Measurements from ENCODE around the gene TSEN2. TPM values are rescaled to one million over a fixed set of nuclear protein-coding genes. Genes with fewer than 3 reads are reported as not detected.
"Not testable (repeated sequence)": the region's sequence is repeated elsewhere in the genome, so short reads cannot be mapped to it uniquely, and the experiment has no call there.

TSEN2 gene
- total RNA-seq, 2 experiments from 2014 or later: 19.4 to 21.4 TPM

- ATAC-seq: no peak
- Mint-ChIP-seq H3K9me3 (no peaks in the 10 kb centered on the region), H3K4me1 (ENCODE audit: low read depth) (no peaks in the 10 kb centered on the region), H3K27ac (no peak overlapping the region), H3K4me3 (no peak overlapping the region), H3K36me3 (ENCODE audit: low read depth) (no peaks in the 10 kb centered on the region), H3K27me3 (no peaks in the 10 kb centered on the region)
- ChIA-PET CTCF (interaction anchor here (1.6 kb wide), 1 partner anchor 27 kb away, joined by 5 read pairs; no protein-coding TSS in a partner anchor), POLR2A (interaction anchor here (1.0 kb wide), 1 partner anchor 32 kb away, joined by 3 read pairs; the partner anchor contains the start of gene TSEN2)
- no peak for DNase-seq
- no peak for TF ChIP-seq CTCF (IDR thresholded peaks at IDR 0.05)
- intact Hi-C loops (cut with micrococcal nuclease): no loop called here
Observed at GRCh38 chr3:12452361-12453330, 31.6 kb upstream of the TSEN2 start.

- no peak for ATAC-seq
- no peak for TF ChIP-seq CTCF (IDR thresholded peaks at IDR 0.05)
- no peaks in the 10 kb centered on the region for H3K4me1 Mint-ChIP-seq (ENCODE audit: low read depth)
- no peaks in the 10 kb centered on the region for H3K36me3 Mint-ChIP-seq (ENCODE audit: low read depth)
- CTCF ChIA-PET: no interaction called here
- intact Hi-C loops (cut with micrococcal nuclease): no loop called here
- POLR2A ChIA-PET: no interaction called here
- H3K4me3 Mint-ChIP-seq: no peak overlapping the region
- H3K9me3 Mint-ChIP-seq: no peaks in the 10 kb centered on the region
- no peak for DNase-seq
- no peaks in the 10 kb centered on the region for H3K27me3 Mint-ChIP-seq
- no peak overlapping the region for H3K27ac Mint-ChIP-seq
Observed at GRCh38 chr3:12454076-12454815, 30.0 kb upstream of the TSEN2 start.

GRCh38 chr3:12454816-12455121 lies 29.5 kb upstream of the TSEN2 start:
- TF ChIP-seq CTCF (IDR thresholded peaks at IDR 0.05): no peak
- no peaks in the 10 kb centered on the region for H3K27me3 Mint-ChIP-seq
- H3K27ac Mint-ChIP-seq: no peak overlapping the region
- no peaks in the 10 kb centered on the region for H3K9me3 Mint-ChIP-seq
- DNase-seq (no peak), ATAC-seq (no peak)
- no peak overlapping the region for H3K4me3 Mint-ChIP-seq
- no peaks in the 10 kb centered on the region for H3K4me1 Mint-ChIP-seq (ENCODE audit: low read depth)
- ChIA-PET CTCF (no interaction called here), POLR2A (no interaction called here)
- H3K36me3 Mint-ChIP-seq (ENCODE audit: low read depth): no peaks in the 10 kb centered on the region
- intact Hi-C loops (cut with micrococcal nuclease): no loop called here

- no peak for TF ChIP-seq CTCF (IDR thresholded peaks at IDR 0.05)
- ChIA-PET CTCF (interaction anchor here (0.6 kb wide), 1 partner anchor 141 kb away, joined by 3 read pairs; no protein-coding TSS in a partner anchor), POLR2A (no interaction called here)
- Mint-ChIP-seq H3K4me3 (no peak overlapping the region), H3K4me1 (ENCODE audit: low read depth) (peaks cover 5% of the 10 kb centered on the region), H3K9me3 (no peaks in the 10 kb centered on the region), H3K27ac (no peak overlapping the region), H3K36me3 (ENCODE audit: low read depth) (no peaks in the 10 kb centered on the region), H3K27me3 (no peaks in the 10 kb centered on the region)
- DNase-seq (no peak), ATAC-seq (no peak)
- intact Hi-C loops (cut with micrococcal nuclease): no loop called here
Observed at GRCh38 chr3:12455740-12456139, 28.5 kb upstream of the TSEN2 start.

- intact Hi-C loops (cut with micrococcal nuclease): no loop called here
- no peak overlapping the region for H3K4me3 Mint-ChIP-seq
- TF ChIP-seq CTCF (IDR thresholded peaks at IDR 0.05): no peak
- no peaks in the 10 kb centered on the region for H3K27me3 Mint-ChIP-seq
- H3K36me3 Mint-ChIP-seq (ENCODE audit: low read depth): no peaks in the 10 kb centered on the region
- peaks cover 11% of the 10 kb centered on the region for H3K4me1 Mint-ChIP-seq (ENCODE audit: low read depth)
- no peaks in the 10 kb centered on the region for H3K9me3 Mint-ChIP-seq
- DNase-seq: no peak
- no peak overlapping the region for H3K27ac Mint-ChIP-seq
- ChIA-PET CTCF (interaction anchor here (0.6 kb wide), 1 partner anchor 142 kb away, joined by 3 read pairs; no protein-coding TSS in a partner anchor), POLR2A (no interaction called here)
- ATAC-seq: no peak
Observed at GRCh38 chr3:12456441-12456840, 27.8 kb upstream of the TSEN2 start.

GRCh38 chr3:12457380-12457779 lies 26.9 kb upstream of the TSEN2 start:
- CTCF ChIA-PET: interaction anchor here (2.3 kb wide), 1 partner anchor 22 kb away, joined by 8 read pairs; no protein-coding TSS in a partner anchor
- DNase-seq; H3K9me3 Mint-ChIP-seq; H3K27me3 Mint-ChIP-seq; ATAC-seq; H3K36me3 Mint-ChIP-seq (ENCODE audit: low read depth); H3K27ac Mint-ChIP-seq; intact Hi-C loops (cut with micrococcal nuclease); H3K4me3 Mint-ChIP-seq; POLR2A ChIA-PET: not testable (repeated sequence)
- H3K4me1 Mint-ChIP-seq (ENCODE audit: low read depth): peaks cover 12% of the 10 kb centered on the region
